Liver (tissue), 9 donors: Measurements from ENCODE around the gene FKBP1A. TPM values are rescaled to one million over a fixed set of nuclear protein-coding genes. Genes with fewer than 3 reads are reported as not detected.

Experiments used
- DNase-seq: peaks from one replicate; pipeline ENCODE4 v3.0.0-alpha.2; 2017; ENCODE audit warnings: low spot score
- H3K27ac ChIP-seq, 2 donors: one replicate each; pipeline ENCODE4 v1.7.0; 2013; ENCODE audit warnings: inconsistent platforms in 2 of 2, low read length in 2 of 2, control low read depth in 1 of 2, low read depth in 1 of 2, mild to moderate bottlenecking in 1 of 2
- H3K27me3 ChIP-seq, 4 donors: one replicate each; pipeline versions ENCODE4 v1.6.1 to v1.7.0; 2013; ENCODE audit warnings: low read length in 3 of 4, inconsistent platforms in 1 of 4, mild to moderate bottlenecking in 1 of 4, moderate library complexity in 1 of 4; ENCODE audit not compliant: control insufficient read depth in 4 of 4, insufficient read depth in 4 of 4
- H3K36me3 ChIP-seq, 4 donors: one replicate each; pipeline versions ENCODE4 v1.6.1 to v1.7.0; 2013; ENCODE audit warnings: low read length in 3 of 4, mild to moderate bottlenecking in 3 of 4, low read depth in 1 of 4, moderate library complexity in 1 of 4; ENCODE audit not compliant: control insufficient read depth in 4 of 4, insufficient read depth in 3 of 4
- H3K4me1 ChIP-seq, 4 donors: one replicate each; pipeline versions ENCODE4 v1.6.1 to v1.7.0; 2013; ENCODE audit warnings: low read length in 3 of 4, mild to moderate bottlenecking in 3 of 4, moderate library complexity in 1 of 4; ENCODE audit not compliant: control insufficient read depth in 4 of 4, insufficient read depth in 4 of 4
- H3K4me3 ChIP-seq, 3 donors: one replicate each; pipeline versions ENCODE4 v1.6.1 to v1.7.0; 2013; ENCODE audit warnings: low read length in 3 of 3, control low read depth in 1 of 3, low read depth in 1 of 3, mild to moderate bottlenecking in 1 of 3
- H3K9ac ChIP-seq, 2 donors: one replicate each; pipeline ENCODE4 v1.7.0; 2013; ENCODE audit warnings: low read length in 2 of 2, mild to moderate bottlenecking in 2 of 2, moderate library complexity in 2 of 2, control low read depth in 1 of 2, low read depth in 1 of 2
- H3K9me3 ChIP-seq, 4 donors: one replicate each; pipeline versions ENCODE4 v1.6.1 to v1.7.0; 2013; ENCODE audit warnings: low read length in 3 of 4; ENCODE audit not compliant: control insufficient read depth in 4 of 4
- ATF3 ChIP-seq: IDR thresholded peaks from 2 replicates; pipeline ENCODE4 v1.6.1; 2016; ENCODE audit warnings: antibody characterized with exemption
- CTCF ChIP-seq: fragments of 150-350 bp; IDR thresholded peaks from 2 replicates; pipeline ENCODE4 v1.5.1; 2017; ENCODE audit warnings: improper control_type of control experiment, low read depth, low read length; ENCODE audit not compliant: missing input control
- EGR1 ChIP-seq, 2 donors: IDR thresholded peaks; 2 replicates each; pipeline ENCODE4 v1.6.1; 2016 to 2018; ENCODE audit warnings: antibody characterized with exemption in 2 of 2, low read depth in 2 of 2
- FOXA1 ChIP-seq: IDR thresholded peaks from 2 replicates; pipeline ENCODE4 v1.6.1; 2016; ENCODE audit warnings: antibody characterized with exemption
- FOXA2 ChIP-seq: IDR thresholded peaks from 2 replicates; pipeline ENCODE4 v1.6.1; 2016; ENCODE audit warnings: antibody characterized with exemption
- GABPA ChIP-seq, 2 donors: IDR thresholded peaks in 1 of 2; conservative IDR thresholded peaks in 1 of 2; 2 replicates each; pipeline ENCODE4 v1.6.1; 2016; ENCODE audit warnings: antibody characterized with exemption in 2 of 2, mild to moderate bottlenecking in 1 of 2, moderate library complexity in 1 of 2
- HNF4A ChIP-seq, 2 donors: conservative IDR thresholded peaks; 2 replicates each; pipeline ENCODE4 v1.6.1; 2016; ENCODE audit warnings: antibody characterized with exemption in 2 of 2, mild to moderate bottlenecking in 2 of 2
- HNF4G ChIP-seq: IDR thresholded peaks from 2 replicates; pipeline ENCODE4 v1.6.1; 2016; ENCODE audit warnings: antibody characterized with exemption
- JUND ChIP-seq, 2 donors: IDR thresholded peaks; 2 replicates each; pipeline ENCODE4 v1.6.1; 2016; ENCODE audit warnings: antibody characterized with exemption in 2 of 2
- MAX ChIP-seq: IDR thresholded peaks from 2 replicates; pipeline ENCODE4 v1.6.1; 2016; ENCODE audit warnings: antibody characterized with exemption
- NR2F2 ChIP-seq: IDR thresholded peaks from 2 replicates; pipeline ENCODE4 v1.6.1; 2016; ENCODE audit warnings: antibody characterized with exemption
- RAD21 ChIP-seq, 2 donors: IDR thresholded peaks; 2 replicates each; pipeline ENCODE4 v1.6.1; 2016; ENCODE audit warnings: antibody characterized with exemption in 2 of 2, mild to moderate bottlenecking in 2 of 2
- REST ChIP-seq: IDR thresholded peaks from 2 replicates; pipeline ENCODE4 v1.6.1; 2016; ENCODE audit warnings: antibody characterized with exemption, mild to moderate bottlenecking
- RXRA ChIP-seq, 2 donors: IDR thresholded peaks; 2 replicates each; pipeline ENCODE4 v1.6.1; 2017 to 2018; ENCODE audit warnings: antibody characterized with exemption in 2 of 2, mild to moderate bottlenecking in 1 of 2
- SP1 ChIP-seq: IDR thresholded peaks from 2 replicates; pipeline ENCODE4 v1.6.1; 2018; ENCODE audit warnings: antibody characterized with exemption, mild to moderate bottlenecking
- YY1 ChIP-seq: IDR thresholded peaks from 2 replicates; pipeline ENCODE4 v1.6.1; 2016; ENCODE audit warnings: antibody characterized with exemption, mild to moderate bottlenecking
- ZBTB33 ChIP-seq: IDR thresholded peaks from 2 replicates; pipeline ENCODE4 v1.6.1; 2016; ENCODE audit warnings: antibody characterized with exemption
- WGBS: extraction: QIAGEN DNeasy Blood & Tissue Kit; methylation state at CpG from one replicate; pipeline ENCODE4 v1.1.7; 2013; 5-methylcytosine and 5-hydroxymethylcytosine counted together
- polyA plus RNA-seq, 2 donors: library from polyadenylated mRNA; stranded (reverse) in 1 of 2; unstranded in 1 of 2; fragments of 200-250 nt in 1 of 2; fragments of >200 nt in 1 of 2; fragmentation: Nextera tagmentation in 1 of 2; extraction: Ambion mirVana in 1 of 2; gene quantifications; one replicate each; pipeline versions ENCODE4 v1.2.1 to v1.2.3, GENCODE V29; 2013 to 2015
- total RNA-seq, 2 donors: library from RNA; depleted of rRNA; stranded (reverse); fragments of >200 nt; gene quantifications; one replicate each; pipeline ENCODE4 v1.2.3, GENCODE V29; 2014
- donor health status: healthy.
- donor health status: healthy.
- donor health status: healthy.
- donor health status: healthy.
- donor health status: healthy.

FKBP1A gene
- total and polyA plus RNA-seq, 4 donors: 49.3 to 114 (median 76.9) TPM

GRCh38 chr20:1402149-1402548 is 9.3 kb upstream of the FKBP1A start:
- no peak overlapping the region for H3K4me3 ChIP-seq
- TF ChIP-seq FOXA1 (no peak), JUND (IDR thresholded peaks at IDR 0.05) (no peak), REST (no peak), HNF4A (conservative IDR thresholded peaks at IDR 0.05) (no peak), GABPA (IDR thresholded peaks at IDR 0.05 in 1 of 2, conservative IDR thresholded peaks at IDR 0.05 in 1 of 2) (no peak), ZBTB33 (no peak), MAX (no peak), FOXA2 (no peak), RAD21 (IDR thresholded peaks at IDR 0.05) (no peak), RXRA (IDR thresholded peaks at IDR 0.05) (no peak)
- H3K27ac ChIP-seq: peak overlapping the region; percentile 88 to 95
- WGBS: 64% methylated on average over 7 of the region's 7 CpGs
- no peaks in the 10 kb centered on the region for H3K36me3 ChIP-seq
- peaks cover 6 to 27% (median 16%) of the 10 kb centered on the region in 4 donors for H3K4me1 ChIP-seq
- no peaks in the 10 kb centered on the region for H3K27me3 ChIP-seq
- H3K9ac ChIP-seq: no peak overlapping the region
- no peak for DNase-seq
- H3K9me3 ChIP-seq: no peaks in the 10 kb centered on the region

- no peak overlapping the region for H3K9ac ChIP-seq
- H3K36me3 ChIP-seq: no peaks in the 10 kb centered on the region
- no peaks in the 10 kb centered on the region for H3K27me3 ChIP-seq
- no peaks in the 10 kb centered on the region for H3K9me3 ChIP-seq
- H3K27ac ChIP-seq: peak overlapping the region; percentile 88 to 95
- H3K4me1 ChIP-seq: peaks cover 6 to 27% (median 16%) of the 10 kb centered on the region in 4 donors
- DNase-seq: no peak
- H3K4me3 ChIP-seq: no peak overlapping the region
- 41% methylated on average over 3 of the region's 3 CpGs for WGBS
- TF ChIP-seq FOXA1 (peak; percentile 92), ZBTB33 (peak; percentile 81), MAX (peak; percentile 61), SP1 (peak; percentile 92), RXRA (IDR thresholded peaks at IDR 0.05) (peak; percentile 74 to 87), EGR1 (IDR thresholded peaks at IDR 0.05; ENCODE audit: low read depth in 2 of 2) (peak in 1 of 2 donors; percentile 54), HNF4G (peak; percentile 68), REST (peak; percentile 72), RAD21 (IDR thresholded peaks at IDR 0.05) (peak; percentile 51 to 58), JUND (IDR thresholded peaks at IDR 0.05) (peak; percentile 44 to 86), NR2F2 (no peak), CTCF (no peak), FOXA2 (peak; percentile 93), YY1 (peak; percentile 74), ATF3 (peak; percentile 31), HNF4A (conservative IDR thresholded peaks at IDR 0.05) (peak; percentile 94 to 95)
These were observed 8.6 kb upstream of the FKBP1A start for GRCh38 chr20:1401451-1401907.
